H1 (cell line): ENCODE data around the gene TMEM245.

Experiments used
- CHD2 ChIP-seq: IDR thresholded peaks from 2 replicates; pipeline ENCODE4 v1.6.1; 2012; ENCODE audit warnings: low read length, improper control_type of control experiment
- CREB1 ChIP-seq: IDR thresholded peaks from 2 replicates; pipeline ENCODE4 v1.6.1; 2012; ENCODE audit warnings: inconsistent platforms
- CTCF ChIP-seq, 3 experiments: IDR thresholded peaks; 1 replicate in 2 of 3; 2 replicates in 1 of 3; pipeline versions ENCODE4 v1.5.1 to v1.6.1; 2011; ENCODE audit warnings: low read length in 3 of 3, mild to moderate bottlenecking in 3 of 3, inconsistent platforms in 2 of 3, low read depth in 1 of 3, moderate library complexity in 1 of 3; ENCODE audit not compliant: insufficient read depth in 1 of 3; ENCODE audit errors: control extremely low read depth in 1 of 3
- EZH2 ChIP-seq: fragments of 200-600 bp; sonication (generic); IDR thresholded peaks from 2 replicates; pipeline ENCODE4 v1.7.1; 2012; ENCODE audit warnings: low read depth, mild to moderate bottlenecking, moderate library complexity, low read length, inconsistent platforms; ENCODE audit not compliant: severe bottlenecking
- JUN ChIP-seq: IDR thresholded peaks from 2 replicates; pipeline ENCODE4 v1.6.1; 2011; ENCODE audit warnings: low read depth, mild to moderate bottlenecking, improper control_type of control experiment, low read length
- JUND ChIP-seq: IDR thresholded peaks from 2 replicates; pipeline ENCODE4 v1.6.1; 2011; ENCODE audit warnings: mild to moderate bottlenecking, improper control_type of control experiment, low read length
- KDM1A ChIP-seq: fragments of 200-600, 300-600 bp; sonication (generic); IDR thresholded peaks from 2 replicates; pipeline ENCODE4 v1.7.1; 2016; ENCODE audit warnings: mild to moderate bottlenecking, low read length, borderline replicate concordance
- POLR2A ChIP-seq, 2 experiments: IDR thresholded peaks; 1 replicate in 1 of 2; 2 replicates in 1 of 2; pipeline ENCODE4 v1.6.1; 2011; ENCODE audit warnings: low read depth in 2 of 2, low read length in 2 of 2, mild to moderate bottlenecking in 2 of 2; ENCODE audit errors: control extremely low read depth in 1 of 2
- RAD21 ChIP-seq, 2 experiments: IDR thresholded peaks in 1 of 2; conservative IDR thresholded peaks in 1 of 2; 2 replicates each; pipeline ENCODE4 v1.6.1; 2011; ENCODE audit warnings: low read depth in 2 of 2, low read length in 2 of 2, improper control_type of control experiment in 1 of 2, inconsistent platforms in 1 of 2, mild to moderate bottlenecking in 1 of 2, moderate library complexity in 1 of 2
- RFX5 ChIP-seq: IDR thresholded peaks from 2 replicates; pipeline ENCODE4 v1.6.1; 2011; ENCODE audit warnings: low read depth, low read length, improper control_type of control experiment, borderline replicate concordance
- SIN3A ChIP-seq, 2 experiments: IDR thresholded peaks in 1 of 2; conservative IDR thresholded peaks in 1 of 2; 2 replicates each; pipeline ENCODE4 v1.6.1; 2011 to 2012; ENCODE audit warnings: low read length in 2 of 2, improper control_type of control experiment in 1 of 2, low read depth in 1 of 2, mild to moderate bottlenecking in 1 of 2
- SP4 ChIP-seq: IDR thresholded peaks from 2 replicates; pipeline ENCODE4 v1.6.1; 2012; ENCODE audit warnings: low read length, inconsistent platforms
- TAF1 ChIP-seq: IDR thresholded peaks from 2 replicates; pipeline ENCODE4 v1.6.1; 2011; ENCODE audit warnings: mild to moderate bottlenecking, low read depth, low read length

- TF ChIP-seq RFX5 (no peak), CTCF (IDR thresholded peaks at IDR 0.05; ENCODE audit: control extremely low read depth in 1 of 3, insufficient read depth in 1 of 3, low read depth in 1 of 3, low read length in 3 of 3) (no peak), EZH2 (no peak), POLR2A (IDR thresholded peaks at IDR 0.05; ENCODE audit: control extremely low read depth in 1 of 2, low read depth in 2 of 2, low read length in 2 of 2) (no peak), TAF1 (no peak), JUND (no peak), SIN3A (conservative IDR thresholded peaks at IDR 0.05 in 1 of 2, IDR thresholded peaks at IDR 0.05 in 1 of 2; ENCODE audit: low read depth in 1 of 2, low read length in 2 of 2) (no peak), SP4 (no peak), CREB1 (no peak), CHD2 (no peak), RAD21 (IDR thresholded peaks at IDR 0.05 in 1 of 2, conservative IDR thresholded peaks at IDR 0.05 in 1 of 2; ENCODE audit: low read depth in 2 of 2, low read length in 2 of 2) (no peak), KDM1A (no peak), JUN (no peak)
Measured at GRCh38 chr9:109063760-109064159, 56.0 kb downstream of the TMEM245 start.
